LNCaP clone FGC (cell line): ENCODE results near the gene TVP23C.

Source experiments
- DNase-seq: peaks from one replicate; pipeline ENCODE4 v3.0.0-alpha.2; 2011; ENCODE audit warnings: low read depth
- H3K4me3 ChIP-seq: 2 replicates; pipeline ENCODE4 v1.5.1; 2011; ENCODE audit warnings: mild to moderate bottlenecking, low read depth, low read length, control low read depth
- TF ChIP-seq, protein P1 (sequence below): IDR thresholded peaks from 2 replicates; pipeline ENCODE4 v1.5.1; 2012; ENCODE audit warnings: mild to moderate bottlenecking; ENCODE audit not compliant: control insufficient read depth, insufficient read depth; ENCODE audit errors: extremely low read depth

Gene TVP23C

GRCh38 chr17:15492186-15492585, 71.1 kb downstream of the TVP23C start:
- TF ChIP-seq, protein P1, sequence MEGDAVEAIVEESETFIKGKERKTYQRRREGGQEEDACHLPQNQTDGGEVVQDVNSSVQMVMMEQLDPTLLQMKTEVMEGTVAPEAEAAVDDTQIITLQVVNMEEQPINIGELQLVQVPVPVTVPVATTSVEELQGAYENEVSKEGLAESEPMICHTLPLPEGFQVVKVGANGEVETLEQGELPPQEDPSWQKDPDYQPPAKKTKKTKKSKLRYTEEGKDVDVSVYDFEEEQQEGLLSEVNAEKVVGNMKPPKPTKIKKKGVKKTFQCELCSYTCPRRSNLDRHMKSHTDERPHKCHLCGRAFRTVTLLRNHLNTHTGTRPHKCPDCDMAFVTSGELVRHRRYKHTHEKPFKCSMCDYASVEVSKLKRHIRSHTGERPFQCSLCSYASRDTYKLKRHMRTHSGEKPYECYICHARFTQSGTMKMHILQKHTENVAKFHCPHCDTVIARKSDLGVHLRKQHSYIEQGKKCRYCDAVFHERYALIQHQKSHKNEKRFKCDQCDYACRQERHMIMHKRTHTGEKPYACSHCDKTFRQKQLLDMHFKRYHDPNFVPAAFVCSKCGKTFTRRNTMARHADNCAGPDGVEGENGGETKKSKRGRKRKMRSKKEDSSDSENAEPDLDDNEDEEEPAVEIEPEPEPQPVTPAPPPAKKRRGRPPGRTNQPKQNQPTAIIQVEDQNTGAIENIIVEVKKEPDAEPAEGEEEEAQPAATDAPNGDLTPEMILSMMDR: no peak
- no peak for DNase-seq
- no peak overlapping the region for H3K4me3 ChIP-seq

GRCh38 chr17:15490634-15491261, 72.5 kb downstream of the TVP23C start:
- no peak for DNase-seq
- H3K4me3 ChIP-seq: no peak overlapping the region
- TF ChIP-seq, protein P1: no peak

- H3K4me3 ChIP-seq: no peak overlapping the region
- TF ChIP-seq, protein P1: no peak
- no peak for DNase-seq
Measured at GRCh38 chr17:15488557-15488956, 74.7 kb downstream of the TVP23C start.

GRCh38 chr17:15485045-15485444, 78.2 kb downstream of the TVP23C start:
- H3K4me3 ChIP-seq: no peak overlapping the region
- TF ChIP-seq, protein P1: no peak
- no peak for DNase-seq

- no peak for DNase-seq
- TF ChIP-seq, protein P1: no peak
Measured at GRCh38 chr17:15483431-15483830, 79.9 kb downstream of the TVP23C start.

DNA sequence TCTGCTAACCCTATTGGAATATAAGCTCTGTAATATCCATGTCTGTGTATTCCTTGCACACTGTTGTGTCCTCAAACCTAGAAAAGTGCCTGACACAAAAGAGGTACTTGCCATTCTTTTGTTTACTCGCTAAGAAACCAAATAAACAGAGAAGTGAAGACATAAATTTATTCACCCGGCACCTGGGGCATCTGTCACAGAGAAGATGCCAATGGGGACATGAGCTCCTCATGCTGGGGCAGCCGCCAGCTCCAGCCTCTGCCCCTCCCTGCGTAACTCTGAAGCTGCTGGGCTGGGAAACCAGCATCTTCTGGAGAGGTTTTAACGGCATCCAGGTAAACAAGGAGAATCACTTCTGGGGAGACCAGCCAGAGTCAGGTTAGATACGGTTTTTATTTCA, 80.8 kb downstream of the TVP23C start:
- DNase-seq: no peak
- H3K4me3 ChIP-seq: no peak overlapping the region
- TF ChIP-seq, protein P1: no peak

More at GRCh38 chr17:15483431-15483830, 79.9 kb downstream of the TVP23C start:
- H3K4me3 ChIP-seq: no peak overlapping the region

- no peak for DNase-seq
- TF ChIP-seq, protein P1: no peak
- no peak overlapping the region for H3K4me3 ChIP-seq
Measured at GRCh38 chr17:15481481-15481880, 81.8 kb downstream of the TVP23C start.
